Transverse colon (tissue), 4 donors: Measurements from ENCODE around the gene ZNF574.

Experiments
- CTCF ChIP-seq, 5 experiments: fragments of 200-600 bp in 3 of 5; fragments of 450-650 bp in 2 of 5; sonication (generic) in 3 of 5; IDR thresholded peaks; 1 replicate in 2 of 5; 2 replicates in 3 of 5; pipeline ENCODE4 v1.5.1; 2016 to 2017; ENCODE audit warnings: antibody characterized with exemption in 5 of 5, inconsistent platforms in 3 of 5, mild to moderate bottlenecking in 2 of 5, moderate library complexity in 1 of 5
- EP300 ChIP-seq: sonication (generic); formaldehyde crosslinking; IDR thresholded peaks from one replicate; pipeline ENCODE4 v1.6.1; 2017; ENCODE audit warnings: antibody characterized with exemption, low read depth
- POLR2A ChIP-seq: fragments of 450-650 bp; IDR thresholded peaks from one replicate; pipeline ENCODE4 v1.6.1; 2016; ENCODE audit warnings: antibody characterized with exemption, mild to moderate bottlenecking, moderate library complexity
- POLR2AphosphoS5 ChIP-seq, 3 donors: sonication (generic); formaldehyde crosslinking; IDR thresholded peaks; one replicate each; pipeline ENCODE4 v1.6.1; 2016; ENCODE audit warnings: antibody characterized with exemption in 3 of 3

- TF ChIP-seq CTCF (IDR thresholded peaks at IDR 0.05) (no peak), POLR2A (no peak), EP300 (no peak), POLR2AphosphoS5 (IDR thresholded peaks at IDR 0.05) (no peak)
Measured at GRCh38 chr19:42093505-42093904, 17.5 kb downstream of the ZNF574 start.
